Measurements from ENCODE around the gene GZMB.

- TF ChIP-seq CTCF (IDR thresholded peaks at IDR 0.05; ENCODE audit: insufficient read depth, low read length) = no peak
- no peak for TF ChIP-seq POLR2AphosphoS5 (IDR thresholded peaks at IDR 0.05; ENCODE audit: low read depth)
These were observed 1.7 kb downstream of the GZMB start for GRCh38 chr14:24632336-24632735.

All from HL-60 (cell line).